Measurements from ENCODE around the gene ELF5.

The ELF5 gene

GRCh38 chr11:34438529-34439507 lies 74.8 kb downstream of the ELF5 start, which contains the start of gene CAT:
Gene CAT, plus strand, starts transcription at chr11:34438934. Its CDS starts 80 bp downstream, at chr11:34439014.
- Mint-ChIP-seq H3K27ac (peak within 1 kb of the TSS; percentile 92), H3K36me3 (no peaks in the 10 kb centered on the region), H3K4me3 (peak within 1 kb of the TSS; percentile 98), H3K27me3 (no peaks in the 10 kb centered on the region), H3K9me3 (ENCODE audit: low read depth) (no peaks in the 10 kb centered on the region), H3K4me1 (ENCODE audit: low read depth) (peaks cover 42% of the 10 kb centered on the region)

GRCh38 chr11:34437224-34438125 lies 76.1 kb downstream of the ELF5 start:
- H3K9me3 Mint-ChIP-seq (ENCODE audit: low read depth): no peaks in the 10 kb centered on the region
- H3K27ac Mint-ChIP-seq: no peak overlapping the region
- peaks cover 2% of the 10 kb centered on the region for H3K27me3 Mint-ChIP-seq
- peak overlapping the region; percentile 98 for H3K4me3 Mint-ChIP-seq
- peaks cover 31% of the 10 kb centered on the region for H3K4me1 Mint-ChIP-seq (ENCODE audit: low read depth)
- H3K36me3 Mint-ChIP-seq: no peaks in the 10 kb centered on the region

GRCh38 chr11:34433899-34434298 lies 79.7 kb downstream of the ELF5 start:
- Mint-ChIP-seq H3K36me3 (no peaks in the 10 kb centered on the region), H3K4me1 (ENCODE audit: low read depth) (peaks cover 10% of the 10 kb centered on the region), H3K9me3 (ENCODE audit: low read depth) (no peaks in the 10 kb centered on the region), H3K27ac (no peak overlapping the region), H3K27me3 (peaks cover 2% of the 10 kb centered on the region), H3K4me3 (no peak overlapping the region)

GRCh38 chr11:34432822-34433221 lies 80.8 kb downstream of the ELF5 start:
- Mint-ChIP-seq H3K27me3 (peaks cover 2% of the 10 kb centered on the region), H3K27ac (no peak overlapping the region), H3K4me3 (no peak overlapping the region), H3K36me3 (no peaks in the 10 kb centered on the region), H3K9me3 (ENCODE audit: low read depth) (no peaks in the 10 kb centered on the region), H3K4me1 (ENCODE audit: low read depth) (peaks cover 6% of the 10 kb centered on the region)

- Mint-ChIP-seq H3K27me3 (peaks cover 2% of the 10 kb centered on the region), H3K4me1 (ENCODE audit: low read depth) (peaks cover 3% of the 10 kb centered on the region), H3K9me3 (ENCODE audit: low read depth) (no peaks in the 10 kb centered on the region), H3K36me3 (no peaks in the 10 kb centered on the region), H3K4me3 (no peak overlapping the region), H3K27ac (no peak overlapping the region)
Measured at GRCh38 chr11:34431979-34432378, 81.6 kb downstream of the ELF5 start.

Data from activated naive CD8-positive, alpha-beta T cell (primary cell).